ENCODE results near the gene IFNLR1. TPM values are rescaled to one million over a fixed set of nuclear protein-coding genes. Genes with fewer than 3 reads are reported as not detected.

The IFNLR1 gene
- total RNA-seq, 6 experiments from 2014 or later = 3.4 to 8.3 (median 4.0) TPM

DNA sequence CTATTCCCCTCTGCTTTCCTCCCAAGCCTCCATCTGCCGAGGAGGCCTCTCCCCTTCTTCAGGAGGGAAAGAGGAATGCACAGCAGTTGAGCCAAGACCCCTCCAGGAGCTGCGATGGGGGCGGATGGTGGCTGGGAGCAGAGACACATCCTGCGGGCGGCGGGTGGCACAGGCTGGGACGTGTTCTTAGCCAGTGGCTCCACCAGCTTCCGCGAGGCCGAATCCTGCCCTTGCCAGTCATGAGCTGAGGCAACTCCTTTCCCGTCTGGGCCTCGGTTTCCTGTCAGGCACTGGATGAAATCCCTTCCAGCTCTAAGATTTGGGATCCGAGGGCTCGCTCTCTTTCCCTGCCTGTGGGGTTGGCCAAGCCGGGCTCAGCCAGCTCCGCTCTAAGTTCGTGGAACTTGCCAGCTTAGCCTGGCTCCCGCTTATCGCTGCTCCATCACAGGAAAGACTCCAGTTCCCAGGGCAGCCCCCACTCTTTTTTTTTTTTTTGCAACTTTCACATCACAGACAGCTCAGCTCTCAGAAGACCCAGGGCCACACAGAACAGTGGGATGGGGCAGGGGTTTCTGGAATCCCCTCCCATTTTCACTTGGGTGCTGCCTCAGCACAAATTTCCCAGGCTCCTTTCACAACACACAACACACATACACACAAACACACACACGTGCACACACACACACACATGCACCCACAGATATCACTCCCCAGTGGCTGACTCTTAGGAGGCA lies 75.7 kb downstream of the IFNLR1 start:
- H3K4me3 ChIP-seq = no peak overlapping the region
- no peak for ATAC-seq
- no peak overlapping the region for H3K27ac ChIP-seq
- WGBS (ENCODE audit: insufficient coverage, low coverage, low lambda C conversion rate, missing lambda C conversion rate) = 75% methylated on average over 8 of the region's 20 CpGs
- DNase-seq = no peak
- intact Hi-C loops (cut with DNase I) = no loop called here
- no peak for TF ChIP-seq POLR2A (IDR thresholded peaks at IDR 0.05)
- no peak for TF ChIP-seq CTCF (IDR thresholded peaks at IDR 0.05)
- H3K27me3 ChIP-seq = no peaks in the 10 kb centered on the region
- no peaks in the 10 kb centered on the region for H3K4me1 ChIP-seq
- no peaks in the 10 kb centered on the region for H3K36me3 ChIP-seq
- H3K9me3 ChIP-seq = no peaks in the 10 kb centered on the region

DNA sequence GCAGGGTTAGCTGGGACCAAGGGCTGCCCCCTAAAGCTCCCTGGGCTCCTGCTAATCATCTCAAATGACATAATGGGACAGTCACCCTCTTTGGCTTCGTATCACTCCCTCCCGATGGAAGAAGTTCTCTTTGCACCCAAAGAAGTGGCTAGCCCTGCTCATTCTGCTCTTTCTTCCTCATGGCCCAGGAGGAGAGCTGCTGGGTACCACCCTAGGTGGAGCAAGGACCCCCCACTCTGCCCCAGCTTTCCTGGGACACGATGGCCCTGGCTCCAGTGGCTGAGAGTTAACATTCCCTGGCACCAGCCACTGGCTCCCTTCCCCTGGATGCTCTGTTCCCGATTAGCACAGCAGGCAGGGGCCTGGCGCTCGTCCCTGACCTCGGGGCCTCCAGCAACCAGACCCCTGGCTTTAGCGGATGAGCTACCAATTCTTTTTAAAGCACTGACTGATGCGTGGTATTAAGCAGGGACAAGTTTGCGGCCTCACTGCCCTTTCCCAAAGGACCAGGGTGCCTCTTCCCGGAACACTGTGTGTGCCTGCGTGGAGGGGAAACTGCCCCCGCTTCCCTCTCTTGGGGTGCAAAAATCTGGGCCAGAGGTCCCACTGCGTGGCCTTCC lies 76.3 kb downstream of the IFNLR1 start:
- H3K27ac ChIP-seq = no peak overlapping the region
- H3K27me3 ChIP-seq = no peaks in the 10 kb centered on the region
- no peak for TF ChIP-seq POLR2A (IDR thresholded peaks at IDR 0.05)
- intact Hi-C loops (cut with DNase I) = no loop called here
- 63% methylated on average over 2 of the region's 14 CpGs for WGBS (ENCODE audit: insufficient coverage, low coverage, low lambda C conversion rate, missing lambda C conversion rate)
- no peaks in the 10 kb centered on the region for H3K9me3 ChIP-seq
- H3K36me3 ChIP-seq = no peaks in the 10 kb centered on the region
- no peak overlapping the region for H3K4me3 ChIP-seq
- ATAC-seq (no peak), DNase-seq (no peak)
- no peaks in the 10 kb centered on the region for H3K4me1 ChIP-seq

GRCh38 chr1:24109686-24110475 lies 77.2 kb downstream of the IFNLR1 start:
- DNase-seq (no peak), ATAC-seq (no peak)
- H3K4me1 ChIP-seq = no peaks in the 10 kb centered on the region
- H3K27me3 ChIP-seq = no peaks in the 10 kb centered on the region
- no peak overlapping the region for H3K4me3 ChIP-seq
- intact Hi-C loops (cut with DNase I) = no loop called here
- 77% methylated on average over 8 of the region's 15 CpGs for WGBS (ENCODE audit: insufficient coverage, low coverage, low lambda C conversion rate, missing lambda C conversion rate)
- no peak overlapping the region for H3K27ac ChIP-seq
- H3K36me3 ChIP-seq = no peaks in the 10 kb centered on the region
- TF ChIP-seq CTCF (IDR thresholded peaks at IDR 0.05) (no peak), POLR2A (IDR thresholded peaks at IDR 0.05) (no peak)
- H3K9me3 ChIP-seq = no peaks in the 10 kb centered on the region

DNA sequence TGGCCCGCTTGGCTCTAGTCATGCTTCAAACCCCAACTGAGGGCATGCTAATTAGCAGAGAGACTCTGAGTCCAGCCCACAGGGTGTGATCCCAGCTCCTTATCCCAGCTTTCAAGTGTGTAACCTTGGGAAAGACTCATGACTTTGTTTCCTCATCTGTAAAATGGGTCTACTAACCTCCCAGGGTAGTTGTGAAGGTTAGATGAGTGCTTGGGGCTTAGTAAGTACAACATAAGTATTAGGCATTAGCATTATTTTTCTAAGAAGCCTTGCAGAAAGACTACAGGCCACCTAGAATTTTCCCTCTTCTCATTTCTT lies 78.0 kb downstream of the IFNLR1 start:
- H3K4me1 ChIP-seq = no peaks in the 10 kb centered on the region
- no peaks in the 10 kb centered on the region for H3K36me3 ChIP-seq
- H3K27ac ChIP-seq = no peak overlapping the region
- no peak for TF ChIP-seq POLR2A (IDR thresholded peaks at IDR 0.05)
- DNase-seq (no peak), ATAC-seq (no peak)
- no peaks in the 10 kb centered on the region for H3K27me3 ChIP-seq
- 75% methylated on average over 1 of the region's 1 CpG for WGBS (ENCODE audit: insufficient coverage, low coverage, low lambda C conversion rate, missing lambda C conversion rate)
- intact Hi-C loops (cut with DNase I) = no loop called here
- H3K4me3 ChIP-seq = no peak overlapping the region
- H3K9me3 ChIP-seq = no peaks in the 10 kb centered on the region

- intact Hi-C loops (cut with DNase I) = no loop called here
- DNase-seq = no peak
- Histone ChIP-seq H3K27ac (no peak overlapping the region), H3K9me3 (no peaks in the 10 kb centered on the region), H3K36me3 (no peaks in the 10 kb centered on the region), H3K4me1 (no peaks in the 10 kb centered on the region), H3K27me3 (no peaks in the 10 kb centered on the region), H3K4me3 (no peak overlapping the region)
- no peak for TF ChIP-seq POLR2A (IDR thresholded peaks at IDR 0.05)
- no peak for TF ChIP-seq CTCF (IDR thresholded peaks at IDR 0.05)
- ATAC-seq = no peak
- 66% methylated on average over 6 of the region's 22 CpGs for WGBS (ENCODE audit: insufficient coverage, low coverage, low lambda C conversion rate, missing lambda C conversion rate)
These were observed 78.5 kb downstream of the IFNLR1 start for GRCh38 chr1:24108334-24109165.
